OCI-LY7 (cell line): ENCODE data around the gene FLRT2.

Experiments
- CTCF ChIP-seq: fragments of 200-600 bp; sonication (generic); conservative IDR thresholded peaks from 2 replicates; pipeline ENCODE4 v1.5.1; 2014; ENCODE audit warnings: mild to moderate bottlenecking, antibody characterized with exemption, low read length, moderate library complexity, mixed read lengths
- EZH2phosphoT487 ChIP-seq: fragments of 200-600 bp; sonication (generic); IDR thresholded peaks from 2 replicates; pipeline ENCODE4 v1.6.1; 2018; ENCODE audit warnings: low read depth, borderline replicate concordance, mild to moderate bottlenecking, mixed run types, antibody characterized with exemption, low read length, moderate library complexity, mixed read lengths

- TF ChIP-seq CTCF (no peak), EZH2phosphoT487 (no peak)
Measured at GRCh38 chr14:85701116-85701515, 171.2 kb downstream of the FLRT2 start.
